Measurements from ENCODE around the gene ASB6. TPM values are rescaled to one million over a fixed set of nuclear protein-coding genes. Genes with fewer than 3 reads are reported as not detected.

Gene ASB6
- total and polyA plus RNA-seq, 7 donors: 8.4 to 20.8 (median 9.7) TPM

GRCh38 chr9:129604766-129605163, 37.2 kb downstream of the ASB6 start:
- H3K27ac ChIP-seq: no peak overlapping the region
- no peaks in the 10 kb centered on the region for H3K27me3 ChIP-seq
- H3K4me1 ChIP-seq: peaks cover 0 to 33% (median 20%) of the 10 kb centered on the region in 4 donors
- TF ChIP-seq EP300 (IDR thresholded peaks at IDR 0.05) (no peak), POLR2AphosphoS5 (IDR thresholded peaks at IDR 0.05) (no peak), POLR2A (IDR thresholded peaks at IDR 0.05) (no peak)
- TF ChIP-seq, protein P1, sequence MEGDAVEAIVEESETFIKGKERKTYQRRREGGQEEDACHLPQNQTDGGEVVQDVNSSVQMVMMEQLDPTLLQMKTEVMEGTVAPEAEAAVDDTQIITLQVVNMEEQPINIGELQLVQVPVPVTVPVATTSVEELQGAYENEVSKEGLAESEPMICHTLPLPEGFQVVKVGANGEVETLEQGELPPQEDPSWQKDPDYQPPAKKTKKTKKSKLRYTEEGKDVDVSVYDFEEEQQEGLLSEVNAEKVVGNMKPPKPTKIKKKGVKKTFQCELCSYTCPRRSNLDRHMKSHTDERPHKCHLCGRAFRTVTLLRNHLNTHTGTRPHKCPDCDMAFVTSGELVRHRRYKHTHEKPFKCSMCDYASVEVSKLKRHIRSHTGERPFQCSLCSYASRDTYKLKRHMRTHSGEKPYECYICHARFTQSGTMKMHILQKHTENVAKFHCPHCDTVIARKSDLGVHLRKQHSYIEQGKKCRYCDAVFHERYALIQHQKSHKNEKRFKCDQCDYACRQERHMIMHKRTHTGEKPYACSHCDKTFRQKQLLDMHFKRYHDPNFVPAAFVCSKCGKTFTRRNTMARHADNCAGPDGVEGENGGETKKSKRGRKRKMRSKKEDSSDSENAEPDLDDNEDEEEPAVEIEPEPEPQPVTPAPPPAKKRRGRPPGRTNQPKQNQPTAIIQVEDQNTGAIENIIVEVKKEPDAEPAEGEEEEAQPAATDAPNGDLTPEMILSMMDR (IDR thresholded peaks at IDR 0.05): no peak
- no peak overlapping the region for H3K4me3 ChIP-seq
- no peaks in the 10 kb centered on the region for H3K36me3 ChIP-seq
- WGBS, 2 donors: 37 to 54% methylated on average over 8 of the region's 8 CpGs
- DNase-seq: no peak
- no peaks in the 10 kb centered on the region for H3K9me3 ChIP-seq
- intact Hi-C loops (cut with DNase I): loop anchor here (5.0 kb wide), 1 partner anchor 32 kb away; no protein-coding TSS in a partner anchor

- H3K36me3 ChIP-seq: no peaks in the 10 kb centered on the region
- H3K9me3 ChIP-seq: no peaks in the 10 kb centered on the region
- H3K27me3 ChIP-seq: no peaks in the 10 kb centered on the region
- H3K27ac ChIP-seq: no peak overlapping the region
- DNase-seq: no peak
- intact Hi-C loops (cut with DNase I): no loop called here
- WGBS, 2 donors: 38 to 74% methylated on average over 12 of the region's 12 CpGs
- peaks cover 0 to 27% (median 15%) of the 10 kb centered on the region in 4 donors for H3K4me1 ChIP-seq
- H3K4me3 ChIP-seq: no peak overlapping the region
- TF ChIP-seq, protein P1 (IDR thresholded peaks at IDR 0.05): no peak
- TF ChIP-seq POLR2A (IDR thresholded peaks at IDR 0.05) (no peak), EP300 (IDR thresholded peaks at IDR 0.05) (no peak), POLR2AphosphoS5 (IDR thresholded peaks at IDR 0.05) (no peak)
Measured at GRCh38 chr9:129604056-129604765, 37.7 kb downstream of the ASB6 start.

DNA sequence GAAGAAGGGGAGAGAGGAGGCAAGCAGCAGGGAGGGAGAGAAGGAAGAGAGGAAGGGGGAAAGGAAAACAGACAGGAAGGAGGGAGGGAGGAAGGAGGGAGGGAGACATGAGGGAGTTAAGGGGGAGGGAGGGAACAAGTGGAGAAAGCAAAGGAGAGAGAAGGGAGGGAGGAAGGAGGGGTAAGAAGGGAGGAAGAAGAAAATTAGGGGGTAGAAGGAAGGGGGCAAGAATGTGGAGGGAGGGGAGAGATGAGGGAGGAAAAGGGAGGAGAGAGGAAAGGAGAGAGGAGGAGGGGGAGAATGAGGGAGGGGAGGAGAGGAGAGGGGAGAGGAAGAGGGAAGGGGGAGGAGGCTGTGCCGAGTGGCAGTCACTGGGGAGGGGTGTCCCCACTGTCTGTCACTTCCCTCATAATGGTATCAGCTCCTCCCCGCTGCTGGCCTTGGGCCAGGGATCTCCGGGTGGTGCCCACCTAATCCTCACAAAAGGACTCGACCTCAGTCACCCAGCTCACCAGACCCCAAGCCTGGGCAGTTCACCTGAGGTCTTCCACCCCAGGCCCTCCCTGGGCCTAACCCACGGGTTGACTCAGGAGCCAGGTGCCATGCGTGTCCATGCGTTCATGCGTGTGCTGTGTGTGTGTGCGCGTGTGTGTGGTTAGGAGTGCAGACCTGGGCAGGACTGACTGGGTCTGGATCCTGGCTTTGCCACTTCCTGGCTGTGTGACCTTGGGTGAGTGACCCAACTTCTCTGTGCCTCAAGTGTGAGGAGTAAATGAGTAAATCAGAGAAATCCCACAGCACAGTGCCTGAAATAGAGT, 39.1 kb downstream of the ASB6 start:
- Histone ChIP-seq H3K27me3 (no peaks in the 10 kb centered on the region), H3K4me3 (no peak overlapping the region), H3K27ac (no peak overlapping the region), H3K36me3 (no peaks in the 10 kb centered on the region), H3K4me1 (peaks cover 0 to 20% (median 10%) of the 10 kb centered on the region in 4 donors), H3K9me3 (no peaks in the 10 kb centered on the region)
- WGBS, 2 donors: 62 to 64% methylated on average over 10 of the region's 10 CpGs
- DNase-seq: no peak
- intact Hi-C loops (cut with DNase I): no loop called here
- TF ChIP-seq POLR2AphosphoS5 (IDR thresholded peaks at IDR 0.05) (no peak), POLR2A (IDR thresholded peaks at IDR 0.05) (no peak), EP300 (IDR thresholded peaks at IDR 0.05) (no peak)
- TF ChIP-seq, protein P1 (IDR thresholded peaks at IDR 0.05): no peak

DNA sequence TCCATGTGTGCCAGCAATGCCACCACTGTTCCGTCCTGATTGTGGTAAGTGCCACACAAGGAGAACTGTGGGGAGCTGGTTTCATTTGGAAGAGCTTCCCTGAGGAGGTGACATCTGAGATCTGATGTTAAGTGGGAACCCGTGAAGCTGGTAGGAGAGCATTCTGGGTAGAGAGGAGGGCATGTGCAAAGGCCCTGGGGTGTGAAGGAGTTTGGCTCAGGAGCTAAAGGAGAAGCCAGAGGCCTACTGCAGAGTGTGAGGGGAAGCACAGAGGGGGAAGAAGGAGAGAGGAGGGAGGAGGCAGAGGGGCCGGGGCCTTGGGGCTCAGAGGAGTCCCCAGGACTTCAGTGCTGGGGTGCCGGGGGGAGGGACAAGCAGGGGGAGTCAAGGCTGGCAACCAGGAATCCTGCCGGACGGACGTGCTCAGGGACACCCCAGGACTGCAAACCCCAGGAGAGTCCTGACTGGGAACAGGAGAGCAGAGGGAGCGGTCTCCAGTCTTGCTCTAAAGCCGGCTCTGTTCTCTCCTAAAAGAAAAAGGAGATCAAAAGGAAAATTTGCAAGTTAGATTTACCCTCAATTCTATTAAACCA, 40.8 kb downstream of the ASB6 start:
- H3K27me3 ChIP-seq: no peaks in the 10 kb centered on the region
- no peaks in the 10 kb centered on the region for H3K9me3 ChIP-seq
- H3K36me3 ChIP-seq: no peaks in the 10 kb centered on the region
- TF ChIP-seq EP300 (IDR thresholded peaks at IDR 0.05) (no peak), POLR2A (IDR thresholded peaks at IDR 0.05) (no peak), POLR2AphosphoS5 (IDR thresholded peaks at IDR 0.05) (no peak)
- TF ChIP-seq, protein P1 (IDR thresholded peaks at IDR 0.05): no peak
- 83 to 84% methylated on average over 9 of the region's 9 CpGs for WGBS, 2 donors
- no peak overlapping the region for H3K4me3 ChIP-seq
- intact Hi-C loops (cut with DNase I): no loop called here
- no peak for DNase-seq
- H3K4me1 ChIP-seq: peaks cover 0 to 22% (median 22%) of the 10 kb centered on the region in 4 donors
- H3K27ac ChIP-seq: no peak overlapping the region

Measured in sigmoid colon (tissue), 7 donors.